Spleen (tissue), 11 donors: ENCODE measurements around the gene ANKS3. TPM values are rescaled to one million over a fixed set of nuclear protein-coding genes. Genes with fewer than 3 reads are reported as not detected.

Experiments used
- DNase-seq: peaks from one replicate; pipeline ENCODE4 v3.0.0-alpha.2; 2020
- H3K27ac ChIP-seq, 8 donors: fragments of 200-600 bp; sonication (generic) in 7 of 8; 1 replicate in 4 of 8; 2 replicates in 4 of 8; pipeline versions ENCODE4 v1.5.0 to v1.8.0; 2016 to 2021; ENCODE audit warnings: inconsistent platforms in 4 of 8, mild to moderate bottlenecking in 4 of 8, moderate library complexity in 1 of 8
- H3K27me3 ChIP-seq, 7 donors: fragments of 200-600 bp; sonication (generic) in 6 of 7; replicated peaks in 1 of 7; 1 replicate in 4 of 7; 2 replicates in 3 of 7; pipeline versions ENCODE4 v1.5.0 to v1.8.0; 2016 to 2021; ENCODE audit warnings: inconsistent platforms in 3 of 7, mild to moderate bottlenecking in 1 of 7
- H3K36me3 ChIP-seq, 6 donors: fragments of 200-600 bp; sonication (generic) in 5 of 6; 1 replicate in 4 of 6; 2 replicates in 2 of 6; pipeline versions ENCODE4 v1.5.0 to v1.8.0; 2016 to 2021; ENCODE audit warnings: inconsistent platforms in 2 of 6
- H3K4me1 ChIP-seq, 6 donors: fragments of 200-600 bp; sonication (generic) in 5 of 6; 1 replicate in 3 of 6; 2 replicates in 3 of 6; pipeline versions ENCODE4 v1.5.0 to v1.8.0; 2016 to 2021; ENCODE audit warnings: inconsistent platforms in 3 of 6
- H3K4me3 ChIP-seq, 8 donors: fragments of 200-600 bp; sonication (generic) in 7 of 8; 1 replicate in 4 of 8; 2 replicates in 4 of 8; pipeline versions ENCODE4 v1.5.0 to v1.8.0; 2016 to 2021; ENCODE audit warnings: inconsistent platforms in 4 of 8, mild to moderate bottlenecking in 4 of 8, moderate library complexity in 2 of 8
- H3K9me3 ChIP-seq, 8 donors: fragments of 200-600 bp; sonication (generic) in 7 of 8; 1 replicate in 4 of 8; 2 replicates in 4 of 8; pipeline versions ENCODE4 v1.5.0 to v1.8.0; 2016 to 2021; ENCODE audit warnings: inconsistent platforms in 4 of 8
- POLR2A ChIP-seq, 3 donors: fragments of 450-650 bp; IDR thresholded peaks; one replicate each; pipeline ENCODE4 v1.5.1; 2017; ENCODE audit warnings: antibody characterized with exemption in 3 of 3, mild to moderate bottlenecking in 1 of 3
- POLR2AphosphoS5 ChIP-seq, 3 donors: sonication (generic); formaldehyde crosslinking; IDR thresholded peaks; one replicate each; pipeline ENCODE4 v1.5.1; 2017; ENCODE audit warnings: antibody characterized with exemption in 3 of 3
- WGBS, 5 donors: extraction: QIAGEN DNeasy Blood & Tissue Kit in 3 of 5; methylation state at CpG; one replicate each; pipeline versions ENCODE4 v1.1.5 to v1.1.7; 2013 to 2018; 5-methylcytosine and 5-hydroxymethylcytosine counted together
- intact Hi-C: fragments of 100-400 bp; cut with DNase I; formaldehyde crosslinking; loops from one replicate; pipeline ENCODE4 v1.15.0; 2023; ENCODE audit warnings: low total_unique reads
- polyA plus RNA-seq, 3 donors: library from polyadenylated mRNA; stranded (reverse); fragments of 200-250 nt; gene quantifications; one replicate each; pipeline ENCODE4 v1.2.1, GENCODE V29; 2013
- total RNA-seq, 7 donors: library from RNA; depleted of rRNA in 3 of 7; stranded (reverse); fragments of >200 nt in 3 of 7; fragmentation: NEBNext Ultra II Directional in 4 of 7; extraction: Animal tissue kit (Norgen Biotek cat#: 25700) in 4 of 7; gene quantifications; one replicate each; pipeline versions ENCODE4 v1.1.0 to v1.2.1, GENCODE V29; 2016 to 2021
- TF ChIP-seq, protein P1 (sequence below), 11 experiments: fragments of 200-600 bp in 7 of 11; fragments of 450-650 bp in 4 of 11; sonication (generic) in 4 of 11; IDR thresholded peaks in 8 of 11; conservative IDR thresholded peaks in 3 of 11; 1 replicate in 7 of 11; 2 replicates in 4 of 11; pipeline versions ENCODE4 v1.4.0 to v1.8.0; 2016 to 2021; ENCODE audit warnings: antibody characterized with exemption in 11 of 11, inconsistent platforms in 4 of 11, mild to moderate bottlenecking in 1 of 11
- donor health status: healthy with polysubstance abuse.
- donor health status: DM: no; HTN: no; CAD: no; lungs with moderate emphysema.
- donor health status: DM: no; HTN: no; CAD: no.
- donor health status: Bipolar disorder and iron deficiency.
- donor health status: healthy.
- donor health status: DM: no; HTN: no; CAD: no.
- donor health status: DM: yes; HTN: yes; CAD: no.

The ANKS3 gene
- total and polyA plus RNA-seq, 10 donors, result 12.5 to 29.5 (median 22.9) TPM

DNA sequence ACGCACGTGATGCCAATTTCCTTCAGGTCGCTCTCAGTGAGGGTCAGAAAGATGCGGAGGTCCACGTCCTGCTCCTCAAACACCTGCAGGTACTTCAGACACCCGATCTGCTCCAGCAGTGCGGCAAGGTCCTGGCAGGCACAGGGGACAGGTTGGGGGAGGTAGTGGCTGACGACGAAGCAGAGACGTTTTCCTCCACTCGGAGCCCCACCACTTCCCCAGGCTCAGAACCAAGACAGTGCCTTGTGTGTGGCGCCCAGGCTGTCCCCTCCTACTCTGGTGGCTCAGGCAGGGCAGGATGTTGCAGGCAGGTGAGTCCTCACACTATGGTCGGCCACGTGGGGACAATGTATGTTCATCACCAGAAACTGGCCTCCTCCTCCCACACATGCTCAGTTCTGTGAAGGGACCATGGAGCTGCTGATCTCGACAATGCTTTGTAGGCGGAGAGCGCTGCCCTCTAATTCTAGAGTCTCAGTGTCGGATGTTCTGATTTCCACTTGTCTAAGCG is 35.0 kb downstream of the ANKS3 start:
- no peaks in the 10 kb centered on the region for H3K27me3 ChIP-seq
- H3K4me3 ChIP-seq, result no peak overlapping the region
- intact Hi-C loops, result no loop called here
- peaks cover 4 to 22% (median 17%) of the 10 kb centered on the region in 6 donors for H3K4me1 ChIP-seq
- WGBS, 5 donors, result 88 to 98% (median 95%) methylated on average over 5 to 19 of the region's 19 CpGs
- DNase-seq, result no peak
- H3K36me3 ChIP-seq, result peaks cover 0 to 93% (median 72%) of the 10 kb centered on the region in 6 donors
- TF ChIP-seq POLR2A (IDR thresholded peaks at IDR 0.05), result no peak
- peak in 1 of 3 donors; percentile 15 for TF ChIP-seq POLR2AphosphoS5 (IDR thresholded peaks at IDR 0.05)
- TF ChIP-seq, protein P1, sequence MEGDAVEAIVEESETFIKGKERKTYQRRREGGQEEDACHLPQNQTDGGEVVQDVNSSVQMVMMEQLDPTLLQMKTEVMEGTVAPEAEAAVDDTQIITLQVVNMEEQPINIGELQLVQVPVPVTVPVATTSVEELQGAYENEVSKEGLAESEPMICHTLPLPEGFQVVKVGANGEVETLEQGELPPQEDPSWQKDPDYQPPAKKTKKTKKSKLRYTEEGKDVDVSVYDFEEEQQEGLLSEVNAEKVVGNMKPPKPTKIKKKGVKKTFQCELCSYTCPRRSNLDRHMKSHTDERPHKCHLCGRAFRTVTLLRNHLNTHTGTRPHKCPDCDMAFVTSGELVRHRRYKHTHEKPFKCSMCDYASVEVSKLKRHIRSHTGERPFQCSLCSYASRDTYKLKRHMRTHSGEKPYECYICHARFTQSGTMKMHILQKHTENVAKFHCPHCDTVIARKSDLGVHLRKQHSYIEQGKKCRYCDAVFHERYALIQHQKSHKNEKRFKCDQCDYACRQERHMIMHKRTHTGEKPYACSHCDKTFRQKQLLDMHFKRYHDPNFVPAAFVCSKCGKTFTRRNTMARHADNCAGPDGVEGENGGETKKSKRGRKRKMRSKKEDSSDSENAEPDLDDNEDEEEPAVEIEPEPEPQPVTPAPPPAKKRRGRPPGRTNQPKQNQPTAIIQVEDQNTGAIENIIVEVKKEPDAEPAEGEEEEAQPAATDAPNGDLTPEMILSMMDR (IDR thresholded peaks at IDR 0.05 in 8 of 11, conservative IDR thresholded peaks at IDR 0.05 in 3 of 11), result no peak
- no peak overlapping the region for H3K27ac ChIP-seq
- no peaks in the 10 kb centered on the region for H3K9me3 ChIP-seq

- H3K36me3 ChIP-seq, result peaks cover 0 to 87% (median 69%) of the 10 kb centered on the region in 6 donors
Observed at GRCh38 chr16:4698321-4699045, 35.6 kb downstream of the ANKS3 start.

DNA sequence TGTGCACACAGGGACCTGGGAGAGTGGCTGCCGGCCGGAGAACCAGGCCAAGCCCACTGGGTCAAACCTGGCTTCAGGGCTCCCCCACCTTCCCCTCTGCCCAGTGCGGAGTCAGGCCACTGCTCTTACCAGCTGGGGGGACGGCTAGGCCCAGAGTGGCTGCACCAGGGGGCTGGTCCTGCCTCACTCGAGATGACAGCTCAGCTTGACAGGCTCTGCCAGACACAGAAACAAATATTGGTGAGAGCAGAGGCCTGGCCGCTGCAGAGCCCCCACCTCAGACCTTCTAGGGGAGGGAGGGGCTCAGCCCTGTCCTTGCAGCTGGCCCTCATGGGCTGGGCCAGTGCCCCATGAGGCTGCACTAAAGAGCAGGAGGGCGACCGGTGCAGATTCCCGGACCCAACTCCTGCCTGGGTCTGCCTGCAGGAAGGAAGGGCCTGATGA is 36.2 kb downstream of the ANKS3 start:
- Histone ChIP-seq H3K4me1 (peaks cover 6 to 28% (median 22%) of the 10 kb centered on the region in 6 donors), H3K36me3 (peaks cover 0 to 83% (median 69%) of the 10 kb centered on the region in 6 donors), H3K9me3 (no peaks in the 10 kb centered on the region), H3K27me3 (no peaks in the 10 kb centered on the region), H3K4me3 (no peak overlapping the region), H3K27ac (no peak overlapping the region)
- intact Hi-C loops, result no loop called here
- no peak for DNase-seq
- TF ChIP-seq POLR2AphosphoS5 (IDR thresholded peaks at IDR 0.05) (peak in 1 of 3 donors; percentile 1), POLR2A (IDR thresholded peaks at IDR 0.05) (no peak)
- WGBS, 5 donors, result 73 to 90% (median 81%) methylated on average over 3 to 9 of the region's 9 CpGs

More at GRCh38 chr16:4698321-4699045, 35.6 kb downstream of the ANKS3 start:
- H3K27me3 ChIP-seq, result no peaks in the 10 kb centered on the region
- H3K4me1 ChIP-seq, result peaks cover 4 to 24% (median 20%) of the 10 kb centered on the region in 6 donors
- peak; percentile 73 for DNase-seq
- 90 to 95% (median 93%) methylated on average over 20 to 36 of the region's 36 CpGs for WGBS, 5 donors
- H3K9me3 ChIP-seq, result no peaks in the 10 kb centered on the region
- intact Hi-C loops, result no loop called here
- no peak overlapping the region for H3K4me3 ChIP-seq
- H3K27ac ChIP-seq, result no peak overlapping the region
- TF ChIP-seq, protein P1 (IDR thresholded peaks at IDR 0.05 in 8 of 11, conservative IDR thresholded peaks at IDR 0.05 in 3 of 11), result no peak
- TF ChIP-seq POLR2A (IDR thresholded peaks at IDR 0.05) (no peak), POLR2AphosphoS5 (IDR thresholded peaks at IDR 0.05) (peak in 2 of 3 donors; percentile 19 to 60)

DNA sequence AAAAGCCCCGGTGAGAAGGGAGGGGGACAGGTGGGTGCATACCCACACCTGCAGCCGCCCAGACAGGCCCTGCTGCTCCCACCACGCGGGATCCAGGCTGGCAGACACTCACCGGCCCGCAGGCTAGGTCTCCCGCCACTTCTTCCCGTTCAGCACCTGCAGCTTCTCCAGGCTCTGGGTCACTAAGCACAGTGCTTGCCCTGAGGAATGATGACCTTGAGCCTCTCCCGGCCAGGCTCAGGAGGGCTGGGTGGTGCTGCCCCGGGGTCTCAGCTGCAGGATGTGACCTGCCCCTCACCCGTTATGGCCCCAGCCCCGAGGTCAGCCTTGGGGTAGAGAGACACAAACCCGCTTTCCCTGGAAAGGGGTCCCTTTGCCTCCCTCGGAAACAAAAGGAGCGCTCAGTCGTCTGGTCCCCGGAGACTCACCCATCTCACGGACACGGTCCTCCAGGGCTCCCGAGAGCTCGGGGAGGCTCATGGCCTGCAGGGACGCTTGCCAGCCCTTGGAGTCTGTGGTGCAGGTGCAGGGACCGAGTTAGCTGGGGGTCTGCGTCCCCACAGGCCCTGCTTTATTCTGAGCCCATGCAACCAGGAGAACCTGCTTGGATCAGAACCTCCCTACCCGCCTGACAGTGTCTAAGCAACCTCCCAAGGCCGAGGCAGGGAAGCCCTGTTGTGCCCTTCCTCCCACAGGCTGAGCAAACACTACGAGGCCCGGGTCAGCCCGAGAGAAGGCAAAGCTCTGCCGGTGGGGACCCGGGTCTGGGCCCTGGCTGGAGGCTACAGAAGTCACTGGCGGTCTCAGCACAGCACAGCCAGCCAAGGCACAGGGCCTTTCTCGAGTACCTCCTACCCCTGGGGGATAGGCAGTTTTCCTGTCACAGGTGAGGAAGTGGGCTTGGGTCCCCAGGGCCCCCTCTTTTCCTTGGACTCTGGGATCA is 36.9 kb downstream of the ANKS3 start:
- intact Hi-C loops, result no loop called here
- H3K36me3 ChIP-seq, result peaks cover 0 to 76% (median 68%) of the 10 kb centered on the region in 6 donors
- no peaks in the 10 kb centered on the region for H3K9me3 ChIP-seq
- H3K27ac ChIP-seq, result no peak overlapping the region
- no peak overlapping the region for H3K4me3 ChIP-seq
- 75 to 86% (median 82%) methylated on average over 15 to 33 of the region's 33 CpGs for WGBS, 5 donors
- peaks cover 13 to 35% (median 29%) of the 10 kb centered on the region in 6 donors for H3K4me1 ChIP-seq
- no peaks in the 10 kb centered on the region for H3K27me3 ChIP-seq
- DNase-seq, result no peak
- TF ChIP-seq, protein P1 (IDR thresholded peaks at IDR 0.05 in 8 of 11, conservative IDR thresholded peaks at IDR 0.05 in 3 of 11), result no peak
- TF ChIP-seq POLR2AphosphoS5 (IDR thresholded peaks at IDR 0.05), result peak in 2 of 3 donors; percentile 13 to 54
